ENCODE results near the gene LCN1.

Gene LCN1

DNA sequence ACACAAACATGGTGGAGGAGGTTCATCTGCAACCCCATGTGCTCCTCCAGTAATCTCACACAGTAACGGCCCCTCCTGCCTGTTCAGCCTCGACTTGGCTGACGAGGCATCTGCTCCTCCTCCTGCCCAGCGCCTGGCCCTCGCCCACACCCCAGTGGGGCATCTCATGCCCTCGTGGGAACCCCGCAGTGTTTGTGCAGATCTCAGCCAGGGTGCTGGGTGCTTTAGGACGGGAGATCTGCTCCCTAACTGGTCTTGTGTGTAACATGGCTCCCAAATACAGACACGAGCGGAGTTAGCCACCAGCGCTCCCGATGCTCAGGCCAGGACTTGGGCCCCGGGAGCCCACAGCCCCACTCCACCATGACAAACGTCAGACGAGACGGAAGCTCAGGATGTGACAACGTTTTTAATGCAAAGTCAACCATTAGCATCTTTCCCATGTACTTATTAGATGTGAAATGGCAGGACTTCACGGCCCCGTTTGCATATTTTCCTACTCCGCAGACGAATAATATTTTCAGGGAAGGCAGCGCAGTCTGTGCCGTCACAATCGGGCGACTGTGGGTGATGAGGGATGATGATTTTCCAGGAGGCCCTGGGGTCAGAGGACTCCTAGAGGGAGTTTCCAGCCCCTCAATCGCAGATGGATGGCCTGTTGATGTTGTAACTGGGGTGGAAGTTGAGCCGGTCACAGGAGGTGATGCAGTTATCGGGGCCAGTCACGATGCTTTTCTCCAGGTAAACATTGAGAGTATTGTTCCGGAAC, 26.3 kb upstream of the LCN1 start:
- no peaks in the 10 kb centered on the region for H3K27me3 ChIP-seq (ENCODE audit: insufficient read depth, poor library complexity, severe bottlenecking)
- H3K27ac ChIP-seq (replicated peaks) = no peak overlapping the region
- no peak overlapping the region for H3K4me3 ChIP-seq (replicated peaks; ENCODE audit: insufficient read depth, low read length)
- no peak for DNase-seq (ENCODE audit: low read depth in 1 of 2, low spot score in 1 of 2)
- TF ChIP-seq POLR2AphosphoS5 (IDR thresholded peaks at IDR 0.05; ENCODE audit: low read depth) (no peak), CTCF (IDR thresholded peaks at IDR 0.05; ENCODE audit: insufficient read depth, low read length) (no peak), REST (IDR thresholded peaks at IDR 0.05; ENCODE audit: insufficient replicate concordance, low read depth) (no peak), GABPA (IDR thresholded peaks at IDR 0.05; ENCODE audit: low read depth) (no peak), SPI1 (IDR thresholded peaks at IDR 0.05; ENCODE audit: borderline replicate concordance, low read depth) (no peak)

GRCh38 chr9:135498381-135499126, 22.7 kb upstream of the LCN1 start:
- Histone ChIP-seq H3K27ac (replicated peaks) (no peak overlapping the region), H3K27me3 (ENCODE audit: insufficient read depth, poor library complexity, severe bottlenecking) (no peaks in the 10 kb centered on the region), H3K4me3 (replicated peaks; ENCODE audit: insufficient read depth, low read length) (no peak overlapping the region)
- TF ChIP-seq POLR2AphosphoS5 (IDR thresholded peaks at IDR 0.05; ENCODE audit: low read depth) = no peak
- no peak for TF ChIP-seq REST (IDR thresholded peaks at IDR 0.05; ENCODE audit: insufficient replicate concordance, low read depth)
- TF ChIP-seq SPI1 (IDR thresholded peaks at IDR 0.05; ENCODE audit: borderline replicate concordance, low read depth) = no peak
- TF ChIP-seq GABPA (IDR thresholded peaks at IDR 0.05; ENCODE audit: low read depth) = no peak
- TF ChIP-seq CTCF (IDR thresholded peaks at IDR 0.05; ENCODE audit: insufficient read depth, low read length) = no peak
- no peak for DNase-seq (ENCODE audit: low read depth in 1 of 2, low spot score in 1 of 2)

GRCh38 chr9:135499326-135500070, 21.7 kb upstream of the LCN1 start:
- H3K27me3 ChIP-seq (ENCODE audit: insufficient read depth, poor library complexity, severe bottlenecking) = no peaks in the 10 kb centered on the region
- TF ChIP-seq GABPA (IDR thresholded peaks at IDR 0.05; ENCODE audit: low read depth) (no peak), SPI1 (IDR thresholded peaks at IDR 0.05; ENCODE audit: borderline replicate concordance, low read depth) (no peak), POLR2AphosphoS5 (IDR thresholded peaks at IDR 0.05; ENCODE audit: low read depth) (no peak), REST (IDR thresholded peaks at IDR 0.05; ENCODE audit: insufficient replicate concordance, low read depth) (no peak), CTCF (IDR thresholded peaks at IDR 0.05; ENCODE audit: insufficient read depth, low read length) (no peak)
- DNase-seq (ENCODE audit: low read depth in 1 of 2, low spot score in 1 of 2) = peak; percentile 67 to 88
- no peak overlapping the region for H3K27ac ChIP-seq (replicated peaks)
- H3K4me3 ChIP-seq (replicated peaks; ENCODE audit: insufficient read depth, low read length) = peak overlapping the region; percentile 88

All from HL-60 (cell line).